ENCODE data around the gene NDST1. TPM values are rescaled to one million over a fixed set of nuclear protein-coding genes. Genes with fewer than 3 reads are reported as not detected.

NDST1 gene
- total and polyA plus RNA-seq, 4 donors = 45.6 to 145 (median 60.7) TPM

GRCh38 chr5:150485693-150486401 is 22.1 kb upstream of the NDST1 start:
- no peak for TF ChIP-seq CTCF (IDR thresholded peaks at IDR 0.05; ENCODE audit: control extremely low read depth, extremely low read depth)
- Histone ChIP-seq H3K36me3 (ENCODE audit: control insufficient read depth in 4 of 4, insufficient read depth in 4 of 4, low read length in 4 of 4) (peaks cover 0 to 2% (median 0%) of the 10 kb centered on the region in 4 donors), H3K27ac (ENCODE audit: low read depth in 1 of 2, low read length in 1 of 2) (peak overlapping the region; percentile 97 to 99), H3K4me3 (peak overlapping the region; percentile 91), H3K9me3 (ENCODE audit: control insufficient read depth in 4 of 4, insufficient read depth in 3 of 4, low read length in 3 of 4) (no peaks in the 10 kb centered on the region), H3K4me1 (ENCODE audit: control insufficient read depth in 5 of 5, insufficient read depth in 5 of 5, low read length in 5 of 5) (peaks cover 25 to 47% (median 35%) of the 10 kb centered on the region in 5 donors), H3K9ac (ENCODE audit: insufficient read depth in 1 of 2, low read length in 2 of 2) (peak overlapping the region in 1 of 2 donors; percentile 68), H3K27me3 (ENCODE audit: control insufficient read depth in 3 of 3, insufficient read depth in 3 of 3, low read length in 2 of 3) (no peaks in the 10 kb centered on the region)
- DNase-seq (peak; percentile 73 to 83 (median 81)), ATAC-seq (ENCODE audit: insufficient read depth, low FRiP score) (peak; percentile 28)
- 1% methylated on average over 54 to 90 of the region's 90 CpGs for WGBS, 2 donors

GRCh38 chr5:150486402-150487198 is 21.3 kb upstream of the NDST1 start:
- TF ChIP-seq CTCF (IDR thresholded peaks at IDR 0.05; ENCODE audit: control extremely low read depth, extremely low read depth) = no peak
- H3K9ac ChIP-seq (ENCODE audit: insufficient read depth in 1 of 2, low read length in 2 of 2) = peak overlapping the region; percentile 20 to 68
- WGBS, 2 donors = 1% methylated on average over 53 to 60 of the region's 60 CpGs

GRCh38 chr5:150487199-150488061 is 20.5 kb upstream of the NDST1 start:
- peak; percentile 58 to 81 (median 76) for DNase-seq
- H3K27me3 ChIP-seq (ENCODE audit: control insufficient read depth in 3 of 3, insufficient read depth in 3 of 3, low read length in 2 of 3) = no peaks in the 10 kb centered on the region
- H3K9ac ChIP-seq (ENCODE audit: insufficient read depth in 1 of 2, low read length in 2 of 2) = peak overlapping the region; percentile 19 to 20
- H3K27ac ChIP-seq (ENCODE audit: low read depth in 1 of 2, low read length in 1 of 2) = peak overlapping the region; percentile 97 to 99
- H3K4me3 ChIP-seq = peak overlapping the region; percentile 2
- no peaks in the 10 kb centered on the region for H3K9me3 ChIP-seq (ENCODE audit: control insufficient read depth in 4 of 4, insufficient read depth in 3 of 4, low read length in 3 of 4)
- 29 to 39% methylated on average over 10 of the region's 10 CpGs for WGBS, 2 donors
- no peak for TF ChIP-seq CTCF (IDR thresholded peaks at IDR 0.05; ENCODE audit: control extremely low read depth, extremely low read depth)
- H3K4me1 ChIP-seq (ENCODE audit: control insufficient read depth in 5 of 5, insufficient read depth in 5 of 5, low read length in 5 of 5) = peaks cover 38 to 57% (median 43%) of the 10 kb centered on the region in 5 donors
- no peak for ATAC-seq (ENCODE audit: insufficient read depth, low FRiP score)
- peaks cover 0 to 4% (median 2%) of the 10 kb centered on the region in 4 donors for H3K36me3 ChIP-seq (ENCODE audit: control insufficient read depth in 4 of 4, insufficient read depth in 4 of 4, low read length in 4 of 4)

More at GRCh38 chr5:150486402-150487198, 21.3 kb upstream of the NDST1 start:
- H3K27me3 ChIP-seq (ENCODE audit: control insufficient read depth in 3 of 3, insufficient read depth in 3 of 3, low read length in 2 of 3) = no peaks in the 10 kb centered on the region
- H3K27ac ChIP-seq (ENCODE audit: low read depth in 1 of 2, low read length in 1 of 2) = peak overlapping the region; percentile 97 to 99
- H3K36me3 ChIP-seq (ENCODE audit: control insufficient read depth in 4 of 4, insufficient read depth in 4 of 4, low read length in 4 of 4) = peaks cover 0 to 4% (median 0%) of the 10 kb centered on the region in 4 donors
- H3K4me1 ChIP-seq (ENCODE audit: control insufficient read depth in 5 of 5, insufficient read depth in 5 of 5, low read length in 5 of 5) = peaks cover 29 to 54% (median 41%) of the 10 kb centered on the region in 5 donors
- peak; percentile 86 to 90 (median 90) for DNase-seq
- no peaks in the 10 kb centered on the region for H3K9me3 ChIP-seq (ENCODE audit: control insufficient read depth in 4 of 4, insufficient read depth in 3 of 4, low read length in 3 of 4)
- ATAC-seq (ENCODE audit: insufficient read depth, low FRiP score) = peak; percentile 9
- H3K4me3 ChIP-seq = peak overlapping the region; percentile 72

All from lung (tissue), 12 donors.